Testis (tissue), 3 donors: ENCODE results near the gene CNTN2. TPM values are rescaled to one million over a fixed set of nuclear protein-coding genes. Genes with fewer than 3 reads are reported as not detected.
A peak's percentile ranks its signal among the peaks of the same experiment; 100 is the strongest.

Source experiments
- DNase-seq: peaks from one replicate; pipeline ENCODE4 v3.0.0-alpha.2; 2019
- H3K27ac ChIP-seq, 2 donors: fragments of 200-600 bp; sonication (generic); one replicate each; pipeline ENCODE4 v1.5.1; 2019
- H3K27me3 ChIP-seq: fragments of 200-600 bp; sonication (generic); one replicate; pipeline ENCODE4 v1.5.1; 2019
- H3K36me3 ChIP-seq: fragments of 200-600 bp; sonication (generic); one replicate; pipeline ENCODE4 v1.5.1; 2017; ENCODE audit warnings: low read depth; ENCODE audit errors: missing control alignments
- H3K4me1 ChIP-seq: fragments of 200-600 bp; sonication (generic); one replicate; pipeline ENCODE4 v1.5.1; 2019
- H3K4me3 ChIP-seq, 2 donors: fragments of 200-600 bp; sonication (generic); one replicate each; pipeline ENCODE4 v1.5.1; 2017 to 2019
- H3K9me3 ChIP-seq: fragments of 200-600 bp; sonication (generic); one replicate; pipeline ENCODE4 v1.5.1; 2017
- CTCF ChIP-seq, 3 experiments: fragments of 450-650 bp in 2 of 3; fragments of 200-600 bp in 1 of 3; sonication (generic) in 1 of 3; IDR thresholded peaks; one replicate each; pipeline ENCODE4 v1.5.1; 2016 to 2019; ENCODE audit warnings: antibody characterized with exemption in 3 of 3, mild to moderate bottlenecking in 2 of 3, moderate library complexity in 1 of 3
- POLR2A ChIP-seq: fragments of 450-650 bp; IDR thresholded peaks from one replicate; pipeline ENCODE4 v1.6.1; 2017; ENCODE audit warnings: antibody characterized with exemption, mild to moderate bottlenecking, moderate library complexity
- WGBS, 2 donors: methylation state at CpG; one replicate each; pipeline ENCODE4 v1.1.5; 2018; 5-methylcytosine and 5-hydroxymethylcytosine counted together
- intact Hi-C: fragments of 100-400 bp; cut with DNase I; formaldehyde crosslinking; loops from one replicate; pipeline ENCODE4 v1.15.1; 2023; ENCODE audit warnings: low total_unique reads
- polyA plus RNA-seq: library from polyadenylated mRNA; stranded (reverse); fragments of 350-450 nt; fragmentation: Illumina TruSeq; extraction: RNeasy Lipid Tissue Mini Kit (QIAGEN cat#74804); gene quantifications from one replicate; pipeline ENCODE4 v1.2.3, GENCODE V29; 2014; ENCODE audit warnings: low read depth, low replicate concordance; ENCODE audit not compliant: insufficient read depth
- total RNA-seq, 2 donors: library from RNA; depleted of rRNA; stranded (reverse); fragments of >200 nt; gene quantifications; one replicate each; pipeline ENCODE4 v1.2.3, GENCODE V29; 2016

The CNTN2 gene
- total and polyA plus RNA-seq, 3 donors from 2014 or later = 16.4 to 31.9 (median 17.2) TPM

- H3K4me3 ChIP-seq = no peak overlapping the region
- DNase-seq = peak; percentile 88
- H3K27ac ChIP-seq = no peak overlapping the region
- WGBS, 2 donors = 29 to 45% methylated on average over 12 to 13 of the region's 13 CpGs
- no peaks in the 10 kb centered on the region for H3K4me1 ChIP-seq
- no peaks in the 10 kb centered on the region for H3K27me3 ChIP-seq
- TF ChIP-seq POLR2A = no peak
- TF ChIP-seq CTCF (IDR thresholded peaks at IDR 0.05) = peak; percentile 71 to 85 (median 85)
- no peaks in the 10 kb centered on the region for H3K36me3 ChIP-seq
- no peaks in the 10 kb centered on the region for H3K9me3 ChIP-seq
- intact Hi-C loops = no loop called here
Observed at GRCh38 chr1:205061665-205062069, 18.7 kb downstream of the CNTN2 start.

DNA sequence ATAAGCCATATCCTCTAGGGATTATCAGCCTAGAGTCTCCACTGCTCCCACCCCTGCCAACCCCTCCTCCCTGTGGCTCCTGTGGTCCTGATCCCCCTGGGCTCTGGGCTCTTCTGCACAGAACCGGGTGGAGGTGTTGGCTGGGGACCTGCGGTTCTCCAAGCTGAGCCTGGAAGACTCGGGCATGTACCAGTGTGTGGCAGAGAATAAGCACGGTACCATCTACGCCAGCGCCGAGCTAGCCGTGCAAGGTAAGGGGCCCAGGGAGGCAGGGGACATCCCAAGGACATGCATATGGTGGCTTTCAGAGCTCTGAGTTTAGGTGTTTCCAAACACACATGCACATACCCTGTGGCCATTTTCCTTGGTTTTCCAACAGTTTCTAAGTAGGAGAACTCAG is 19.3 kb downstream of the CNTN2 start:
- Histone ChIP-seq H3K4me1 (no peaks in the 10 kb centered on the region), H3K4me3 (no peak overlapping the region), H3K36me3 (no peaks in the 10 kb centered on the region), H3K27me3 (no peaks in the 10 kb centered on the region), H3K9me3 (no peaks in the 10 kb centered on the region), H3K27ac (no peak overlapping the region)
- DNase-seq = no peak
- WGBS, 2 donors = 94% methylated on average over 7 to 8 of the region's 8 CpGs
- TF ChIP-seq CTCF (IDR thresholded peaks at IDR 0.05) = no peak
- no peak for TF ChIP-seq POLR2A
- intact Hi-C loops = no loop called here

GRCh38 chr1:205062895-205063294 is 19.9 kb downstream of the CNTN2 start:
- H3K36me3 ChIP-seq = no peaks in the 10 kb centered on the region
- no peak overlapping the region for H3K27ac ChIP-seq
- H3K4me3 ChIP-seq = no peak overlapping the region
- WGBS, 2 donors = 95 to 98% methylated on average over 3 of the region's 3 CpGs
- no peaks in the 10 kb centered on the region for H3K9me3 ChIP-seq
- TF ChIP-seq POLR2A (no peak), CTCF (IDR thresholded peaks at IDR 0.05) (no peak)
- H3K27me3 ChIP-seq = no peaks in the 10 kb centered on the region
- intact Hi-C loops = no loop called here
- DNase-seq = no peak
- no peaks in the 10 kb centered on the region for H3K4me1 ChIP-seq

- no peaks in the 10 kb centered on the region for H3K36me3 ChIP-seq
Observed at GRCh38 chr1:205064301-205064700, 21.3 kb downstream of the CNTN2 start.

More at GRCh38 chr1:205064301-205064700, 21.3 kb downstream of the CNTN2 start:
- Histone ChIP-seq H3K4me1 (no peaks in the 10 kb centered on the region), H3K9me3 (no peaks in the 10 kb centered on the region), H3K27ac (no peak overlapping the region), H3K27me3 (no peaks in the 10 kb centered on the region), H3K4me3 (no peak overlapping the region)
- DNase-seq = no peak
- intact Hi-C loops = no loop called here
- 85 to 98% methylated on average over 10 to 11 of the region's 11 CpGs for WGBS, 2 donors
- no peak for TF ChIP-seq CTCF (IDR thresholded peaks at IDR 0.05)
- no peak for TF ChIP-seq POLR2A
